ENCODE measurements around the gene CADPS. TPM values are rescaled to one million over a fixed set of nuclear protein-coding genes. Genes with fewer than 3 reads are reported as not detected.

CADPS gene
- total and polyA plus RNA-seq, 9 of the 15 experiments (the other 6 are each of a cell fraction or from before 2014, with no cell fraction given): not detected

DNA sequence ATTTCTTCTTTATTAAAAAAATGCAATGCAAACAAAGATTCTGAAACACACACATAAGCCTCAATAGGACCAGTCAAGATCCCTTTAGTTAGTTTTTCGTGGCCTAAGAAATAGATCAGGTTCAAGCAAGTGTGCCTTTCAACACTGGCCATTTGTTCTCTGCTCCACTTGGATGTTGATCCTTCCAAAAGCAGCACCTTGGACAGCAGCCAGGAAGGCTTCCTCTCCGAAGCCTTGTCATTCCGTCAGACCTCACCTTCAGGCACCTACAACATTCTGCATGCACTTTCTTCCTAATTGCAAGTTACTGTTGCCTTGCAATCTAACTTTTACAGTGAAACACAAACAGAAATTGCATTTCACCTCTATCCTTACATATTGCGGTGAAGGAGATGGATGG is 346.0 kb downstream of the CADPS start:
- CTCF ChIA-PET (ENCODE audit: low intra/inter-chr PET ratio): no interaction called here
- in situ Hi-C loops (cut with MboI) (no loop called here), intact Hi-C loops (cut with micrococcal nuclease) (no loop called here)
- Histone ChIP-seq H4K20me1 (replicated peaks; ENCODE audit: control insufficient read depth, insufficient read depth, low read length) (no peaks in the 10 kb centered on the region), H3K4me1 (replicated peaks in 1 of 2; ENCODE audit: control insufficient read depth in 2 of 2, insufficient read depth in 2 of 2, low read length in 2 of 2) (no peaks in the 10 kb centered on the region), H3K36me3 (ENCODE audit: control insufficient read depth, insufficient read depth, low read length) (no peaks in the 10 kb centered on the region), H2AFZ (ENCODE audit: low read depth, low read length) (no peak overlapping the region), H3K79me2 (ENCODE audit: control insufficient read depth, insufficient read depth, low read length) (no peaks in the 10 kb centered on the region), H3K9me1 (ENCODE audit: control insufficient read depth, insufficient read depth, low read length) (no peaks in the 10 kb centered on the region), H3K9me3 (replicated peaks; ENCODE audit: control insufficient read depth, insufficient read depth, low read depth, low read length) (no peaks in the 10 kb centered on the region), H3K27me3 (ENCODE audit: control insufficient read depth in 2 of 2, insufficient read depth in 2 of 2, low read length in 2 of 2) (no peaks in the 10 kb centered on the region), H3K4me3 (no peak overlapping the region), H3K9ac (ENCODE audit: insufficient read depth in 1 of 2, low read depth in 2 of 2, low read length in 2 of 2) (no peak overlapping the region), H3K4me2 (ENCODE audit: insufficient read depth, low read length) (no peak overlapping the region), H3K27ac (ENCODE audit: extremely low read depth, low read depth, low read length) (no peak overlapping the region)
- WGBS (ENCODE audit: insufficient coverage, low coverage, missing lambda C conversion rate): 0% methylated on average over 4 of the region's 4 CpGs
- peak; percentile 57 for FAIRE-seq
- no peak for ATAC-seq
- BruUV-seq (replicated peaks): no TSS peak
- peak; percentile 3 to 24 (median 7) for DNase-seq (ENCODE audit: extremely low read depth in 1 of 4, low spot score in 3 of 4)
- POLR2A ChIA-PET: no interaction called here
- TF ChIP-seq BRD9 (IDR thresholded peaks at IDR 0.05; ENCODE audit: low read depth, partially characterized antibody) (no peak), EHMT2 (IDR thresholded peaks at IDR 0.05) (peak; percentile 93), XRCC3 (IDR thresholded peaks at IDR 0.05) (no peak), KLF1 (tag; IDR thresholded peaks at IDR 0.05) (no peak), SAP30 (IDR thresholded peaks at IDR 0.05; ENCODE audit: borderline replicate concordance, insufficient read depth, low read depth, low read length, poor library complexity, severe bottlenecking) (no peak), MIER1 (IDR thresholded peaks at IDR 0.05; ENCODE audit: low read depth) (peak; percentile 85)
- TF ChIP-seq, protein P1, sequence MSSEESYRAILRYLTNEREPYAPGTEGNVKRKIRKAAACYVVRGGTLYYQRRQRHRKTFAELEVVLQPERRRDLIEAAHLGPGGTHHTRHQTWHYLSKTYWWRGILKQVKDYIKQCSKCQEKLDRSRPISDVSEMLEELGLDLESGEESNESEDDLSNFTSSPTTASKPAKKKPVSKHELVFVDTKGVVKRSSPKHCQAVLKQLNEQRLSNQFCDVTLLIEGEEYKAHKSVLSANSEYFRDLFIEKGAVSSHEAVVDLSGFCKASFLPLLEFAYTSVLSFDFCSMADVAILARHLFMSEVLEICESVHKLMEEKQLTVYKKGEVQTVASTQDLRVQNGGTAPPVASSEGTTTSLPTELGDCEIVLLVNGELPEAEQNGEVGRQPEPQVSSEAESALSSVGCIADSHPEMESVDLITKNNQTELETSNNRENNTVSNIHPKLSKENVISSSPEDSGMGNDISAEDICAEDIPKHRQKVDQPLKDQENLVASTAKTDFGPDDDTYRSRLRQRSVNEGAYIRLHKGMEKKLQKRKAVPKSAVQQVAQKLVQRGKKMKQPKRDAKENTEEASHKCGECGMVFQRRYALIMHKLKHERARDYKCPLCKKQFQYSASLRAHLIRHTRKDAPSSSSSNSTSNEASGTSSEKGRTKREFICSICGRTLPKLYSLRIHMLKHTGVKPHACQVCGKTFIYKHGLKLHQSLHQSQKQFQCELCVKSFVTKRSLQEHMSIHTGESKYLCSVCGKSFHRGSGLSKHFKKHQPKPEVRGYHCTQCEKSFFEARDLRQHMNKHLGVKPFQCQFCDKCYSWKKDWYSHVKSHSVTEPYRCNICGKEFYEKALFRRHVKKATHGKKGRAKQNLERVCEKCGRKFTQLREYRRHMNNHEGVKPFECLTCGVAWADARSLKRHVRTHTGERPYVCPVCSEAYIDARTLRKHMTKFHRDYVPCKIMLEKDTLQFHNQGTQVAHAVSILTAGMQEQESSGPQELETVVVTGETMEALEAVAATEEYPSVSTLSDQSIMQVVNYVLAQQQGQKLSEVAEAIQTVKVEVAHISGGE (CRISPR knock-in tag; IDR thresholded peaks at IDR 0.05): peak in 1 of 3 experiments; percentile 51; a peak in 1 of 6 replicates
- TF ChIP-seq, protein P2, sequence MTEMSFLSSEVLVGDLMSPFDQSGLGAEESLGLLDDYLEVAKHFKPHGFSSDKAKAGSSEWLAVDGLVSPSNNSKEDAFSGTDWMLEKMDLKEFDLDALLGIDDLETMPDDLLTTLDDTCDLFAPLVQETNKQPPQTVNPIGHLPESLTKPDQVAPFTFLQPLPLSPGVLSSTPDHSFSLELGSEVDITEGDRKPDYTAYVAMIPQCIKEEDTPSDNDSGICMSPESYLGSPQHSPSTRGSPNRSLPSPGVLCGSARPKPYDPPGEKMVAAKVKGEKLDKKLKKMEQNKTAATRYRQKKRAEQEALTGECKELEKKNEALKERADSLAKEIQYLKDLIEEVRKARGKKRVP (CRISPR knock-in tag; IDR thresholded peaks at IDR 0.05): no peak
- TF ChIP-seq, protein P3, sequence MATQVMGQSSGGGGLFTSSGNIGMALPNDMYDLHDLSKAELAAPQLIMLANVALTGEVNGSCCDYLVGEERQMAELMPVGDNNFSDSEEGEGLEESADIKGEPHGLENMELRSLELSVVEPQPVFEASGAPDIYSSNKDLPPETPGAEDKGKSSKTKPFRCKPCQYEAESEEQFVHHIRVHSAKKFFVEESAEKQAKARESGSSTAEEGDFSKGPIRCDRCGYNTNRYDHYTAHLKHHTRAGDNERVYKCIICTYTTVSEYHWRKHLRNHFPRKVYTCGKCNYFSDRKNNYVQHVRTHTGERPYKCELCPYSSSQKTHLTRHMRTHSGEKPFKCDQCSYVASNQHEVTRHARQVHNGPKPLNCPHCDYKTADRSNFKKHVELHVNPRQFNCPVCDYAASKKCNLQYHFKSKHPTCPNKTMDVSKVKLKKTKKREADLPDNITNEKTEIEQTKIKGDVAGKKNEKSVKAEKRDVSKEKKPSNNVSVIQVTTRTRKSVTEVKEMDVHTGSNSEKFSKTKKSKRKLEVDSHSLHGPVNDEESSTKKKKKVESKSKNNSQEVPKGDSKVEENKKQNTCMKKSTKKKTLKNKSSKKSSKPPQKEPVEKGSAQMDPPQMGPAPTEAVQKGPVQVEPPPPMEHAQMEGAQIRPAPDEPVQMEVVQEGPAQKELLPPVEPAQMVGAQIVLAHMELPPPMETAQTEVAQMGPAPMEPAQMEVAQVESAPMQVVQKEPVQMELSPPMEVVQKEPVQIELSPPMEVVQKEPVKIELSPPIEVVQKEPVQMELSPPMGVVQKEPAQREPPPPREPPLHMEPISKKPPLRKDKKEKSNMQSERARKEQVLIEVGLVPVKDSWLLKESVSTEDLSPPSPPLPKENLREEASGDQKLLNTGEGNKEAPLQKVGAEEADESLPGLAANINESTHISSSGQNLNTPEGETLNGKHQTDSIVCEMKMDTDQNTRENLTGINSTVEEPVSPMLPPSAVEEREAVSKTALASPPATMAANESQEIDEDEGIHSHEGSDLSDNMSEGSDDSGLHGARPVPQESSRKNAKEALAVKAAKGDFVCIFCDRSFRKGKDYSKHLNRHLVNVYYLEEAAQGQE (IDR thresholded peaks at IDR 0.05; ENCODE audit: borderline replicate concordance): peak; percentile 97
- TF ChIP-seq, protein P3 (CRISPR knock-in tag; IDR thresholded peaks at IDR 0.05; ENCODE audit: low read depth): peak; percentile 91

Measured in K562 (cell line).